K562 (cell line): ENCODE results near the gene SSBP1. TPM values are rescaled to one million over a fixed set of nuclear protein-coding genes. Genes with fewer than 3 reads are reported as not detected.

Experiments
- MTF1 ChIP-seq: fragments of 250-450 bp; sonication (Bioruptor Pico); IDR thresholded peaks from 2 replicates; pipeline ENCODE4 v1.9.0; 2021; ENCODE audit warnings: moderate library complexity, mild to moderate bottlenecking, inconsistent platforms, borderline replicate concordance
- polyA plus RNA-seq, 8 experiments: library from polyadenylated mRNA; depleted of rRNA in 4 of 8; stranded (reverse) in 5 of 8; unstranded in 3 of 8; fragments of >200 nt; fragmentation: Nextera tagmentation in 2 of 8; fragmentation: Illumina TruSeq in 1 of 8; extraction: Ambion mirVana in 2 of 8; extraction: Trizol in 1 of 8; gene quantifications; 2 replicates each; pipeline versions ENCODE4 v1.2.1 to v1.2.3, GENCODE V29; 2011 to 2014; ENCODE audit warnings: inconsistent platforms in 1 of 8, missing spikeins in 1 of 8
- total RNA-seq, 7 experiments: library from RNA; depleted of rRNA in 6 of 7; stranded (reverse); fragments of >200 nt in 6 of 7; fragmentation: Illumina TruSeq in 2 of 7; extraction: Trizol in 2 of 7; gene quantifications; 2 replicates each; pipeline versions ENCODE4 v1.2.1 to v1.2.3, GENCODE V29; 2011 to 2021; ENCODE audit warnings: low replicate concordance in 1 of 7
- TF ChIP-seq, protein P1 (sequence below): fragments of 250-450 bp; sonication (Bioruptor Pico); IDR thresholded peaks from 2 replicates; pipeline ENCODE4 v1.5.0; 2021
- TF ChIP-seq, protein P2 (sequence below), 2 experiments: fragments of 450-650 bp; formaldehyde crosslinking in 1 of 2; IDR thresholded peaks; 2 replicates each; pipeline versions ENCODE4 v1.4.0 to v1.6.1; 2014 to 2020; ENCODE audit warnings: mild to moderate bottlenecking in 2 of 2, borderline replicate concordance in 1 of 2, low read depth in 1 of 2
- TF ChIP-seq, protein P3 (sequence below): sonication (generic); formaldehyde crosslinking; IDR thresholded peaks from 2 replicates; pipeline ENCODE4 v1.8.0; 2022; ENCODE audit warnings: mild to moderate bottlenecking, low read depth, missing genetic modification reagents

SSBP1 gene
- total and polyA plus RNA-seq, 9 of the 15 experiments (the other 6 are each of a cell fraction or from before 2014, with no cell fraction given) = 404 to 1,996 (median 835) TPM

DNA sequence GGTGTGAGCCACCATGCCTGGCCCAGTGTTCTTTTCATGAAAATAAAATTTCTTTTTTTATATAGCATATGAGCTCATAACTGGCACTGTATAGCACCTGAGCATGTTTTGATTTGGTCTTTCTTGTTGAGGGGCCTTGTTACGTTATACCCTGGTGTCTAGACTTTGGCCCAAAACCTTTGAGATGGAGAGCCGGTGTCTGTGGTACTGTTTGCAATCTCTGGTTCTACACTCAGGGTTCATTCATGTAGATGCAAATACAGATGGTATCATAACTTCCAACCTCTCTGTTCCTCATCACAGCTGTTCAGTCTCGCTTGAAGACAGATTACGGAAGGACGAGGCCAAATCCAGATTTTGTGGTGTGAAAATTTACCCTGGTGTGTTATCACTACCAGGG is 51.8 kb downstream of the SSBP1 start, which contains the start of gene TAS2R5 (continued):
- TF ChIP-seq, protein P1, sequence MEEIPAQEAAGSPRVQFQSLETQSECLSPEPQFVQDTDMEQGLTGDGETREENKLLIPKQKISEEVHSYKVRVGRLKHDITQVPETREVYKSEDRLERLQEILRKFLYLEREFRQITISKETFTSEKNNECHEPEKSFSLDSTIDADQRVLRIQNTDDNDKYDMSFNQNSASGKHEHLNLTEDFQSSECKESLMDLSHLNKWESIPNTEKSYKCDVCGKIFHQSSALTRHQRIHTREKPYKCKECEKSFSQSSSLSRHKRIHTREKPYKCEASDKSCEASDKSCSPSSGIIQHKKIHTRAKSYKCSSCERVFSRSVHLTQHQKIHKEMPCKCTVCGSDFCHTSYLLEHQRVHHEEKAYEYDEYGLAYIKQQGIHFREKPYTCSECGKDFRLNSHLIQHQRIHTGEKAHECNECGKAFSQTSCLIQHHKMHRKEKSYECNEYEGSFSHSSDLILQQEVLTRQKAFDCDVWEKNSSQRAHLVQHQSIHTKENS (CRISPR knock-in tag) = no peak
- TF ChIP-seq, protein P2, sequence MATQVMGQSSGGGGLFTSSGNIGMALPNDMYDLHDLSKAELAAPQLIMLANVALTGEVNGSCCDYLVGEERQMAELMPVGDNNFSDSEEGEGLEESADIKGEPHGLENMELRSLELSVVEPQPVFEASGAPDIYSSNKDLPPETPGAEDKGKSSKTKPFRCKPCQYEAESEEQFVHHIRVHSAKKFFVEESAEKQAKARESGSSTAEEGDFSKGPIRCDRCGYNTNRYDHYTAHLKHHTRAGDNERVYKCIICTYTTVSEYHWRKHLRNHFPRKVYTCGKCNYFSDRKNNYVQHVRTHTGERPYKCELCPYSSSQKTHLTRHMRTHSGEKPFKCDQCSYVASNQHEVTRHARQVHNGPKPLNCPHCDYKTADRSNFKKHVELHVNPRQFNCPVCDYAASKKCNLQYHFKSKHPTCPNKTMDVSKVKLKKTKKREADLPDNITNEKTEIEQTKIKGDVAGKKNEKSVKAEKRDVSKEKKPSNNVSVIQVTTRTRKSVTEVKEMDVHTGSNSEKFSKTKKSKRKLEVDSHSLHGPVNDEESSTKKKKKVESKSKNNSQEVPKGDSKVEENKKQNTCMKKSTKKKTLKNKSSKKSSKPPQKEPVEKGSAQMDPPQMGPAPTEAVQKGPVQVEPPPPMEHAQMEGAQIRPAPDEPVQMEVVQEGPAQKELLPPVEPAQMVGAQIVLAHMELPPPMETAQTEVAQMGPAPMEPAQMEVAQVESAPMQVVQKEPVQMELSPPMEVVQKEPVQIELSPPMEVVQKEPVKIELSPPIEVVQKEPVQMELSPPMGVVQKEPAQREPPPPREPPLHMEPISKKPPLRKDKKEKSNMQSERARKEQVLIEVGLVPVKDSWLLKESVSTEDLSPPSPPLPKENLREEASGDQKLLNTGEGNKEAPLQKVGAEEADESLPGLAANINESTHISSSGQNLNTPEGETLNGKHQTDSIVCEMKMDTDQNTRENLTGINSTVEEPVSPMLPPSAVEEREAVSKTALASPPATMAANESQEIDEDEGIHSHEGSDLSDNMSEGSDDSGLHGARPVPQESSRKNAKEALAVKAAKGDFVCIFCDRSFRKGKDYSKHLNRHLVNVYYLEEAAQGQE (IDR thresholded peaks at IDR 0.05; ENCODE audit: borderline replicate concordance) = no peak
- TF ChIP-seq, protein P2 (CRISPR knock-in tag; IDR thresholded peaks at IDR 0.05; ENCODE audit: low read depth) = no peak
- TF ChIP-seq, protein P3, sequence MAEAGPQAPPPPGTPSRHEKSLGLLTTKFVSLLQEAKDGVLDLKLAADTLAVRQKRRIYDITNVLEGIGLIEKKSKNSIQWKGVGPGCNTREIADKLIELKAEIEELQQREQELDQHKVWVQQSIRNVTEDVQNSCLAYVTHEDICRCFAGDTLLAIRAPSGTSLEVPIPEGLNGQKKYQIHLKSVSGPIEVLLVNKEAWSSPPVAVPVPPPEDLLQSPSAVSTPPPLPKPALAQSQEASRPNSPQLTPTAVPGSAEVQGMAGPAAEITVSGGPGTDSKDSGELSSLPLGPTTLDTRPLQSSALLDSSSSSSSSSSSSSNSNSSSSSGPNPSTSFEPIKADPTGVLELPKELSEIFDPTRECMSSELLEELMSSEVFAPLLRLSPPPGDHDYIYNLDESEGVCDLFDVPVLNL (CRISPR knock-in tag) = no peak
- TF ChIP-seq MTF1 = no peak
- TF ChIP-seq, all 486 proteins: peak for 0
